OCI-M2 (cell line): Measurements from ENCODE around the gene INPP5A.

Experiments used
- DNase-seq: peaks from one replicate; lab custom pipeline; 2025; ENCODE audit not compliant: unreplicated experiment; lab: John Stamatoyannopoulos, UW

Gene INPP5A

GRCh38 chr10:132654121-132654571 lies 116.6 kb downstream of the INPP5A start:
- DNase-seq: no peak

- DNase-seq: no peak
Measured at GRCh38 chr10:132654708-132655661, 117.4 kb downstream of the INPP5A start.

GRCh38 chr10:132655735-132656134 lies 118.1 kb downstream of the INPP5A start:
- DNase-seq: no peak

GRCh38 chr10:132656283-132657126 lies 118.9 kb downstream of the INPP5A start:
- no peak for DNase-seq

GRCh38 chr10:132657127-132657706 lies 119.6 kb downstream of the INPP5A start:
- no peak for DNase-seq

GRCh38 chr10:132657748-132658147 lies 120.2 kb downstream of the INPP5A start:
- no peak for DNase-seq

GRCh38 chr10:132658546-132659205 lies 121.1 kb downstream of the INPP5A start:
- no peak for DNase-seq

- DNase-seq: no peak
Measured at GRCh38 chr10:132659206-132660091, 121.9 kb downstream of the INPP5A start.

GRCh38 chr10:132660385-132660784 lies 122.8 kb downstream of the INPP5A start:
- DNase-seq: no peak

GRCh38 chr10:132662186-132662920 lies 124.8 kb downstream of the INPP5A start:
- DNase-seq: no peak

GRCh38 chr10:132663666-132664365 lies 126.2 kb downstream of the INPP5A start:
- no peak for DNase-seq

GRCh38 chr10:132664407-132664806 lies 126.8 kb downstream of the INPP5A start:
- no peak for DNase-seq

GRCh38 chr10:132664883-132665282 lies 127.3 kb downstream of the INPP5A start:
- no peak for DNase-seq

GRCh38 chr10:132665946-132666704 lies 128.5 kb downstream of the INPP5A start:
- DNase-seq: no peak

GRCh38 chr10:132666705-132667341 lies 129.2 kb downstream of the INPP5A start:
- no peak for DNase-seq

GRCh38 chr10:132667342-132668047 lies 129.9 kb downstream of the INPP5A start:
- no peak for DNase-seq

GRCh38 chr10:132668048-132668394 lies 130.4 kb downstream of the INPP5A start:
- no peak for DNase-seq
